Body of pancreas (tissue), 4 donors: Measurements from ENCODE around the gene GNLY.

Source experiments
- POLR2A ChIP-seq, 3 donors: fragments of 450-650 bp; IDR thresholded peaks; one replicate each; pipeline ENCODE4 v1.6.1; 2016; ENCODE audit warnings: antibody characterized with exemption in 3 of 3, mild to moderate bottlenecking in 2 of 3
- TF ChIP-seq, protein P1 (sequence below), 7 experiments: fragments of 450-650 bp in 4 of 7; fragments of 200-600 bp in 3 of 7; sonication (generic) in 3 of 7; IDR thresholded peaks; one replicate each; pipeline ENCODE4 v1.5.1; 2016 to 2019; ENCODE audit warnings: antibody characterized with exemption in 7 of 7

DNA sequence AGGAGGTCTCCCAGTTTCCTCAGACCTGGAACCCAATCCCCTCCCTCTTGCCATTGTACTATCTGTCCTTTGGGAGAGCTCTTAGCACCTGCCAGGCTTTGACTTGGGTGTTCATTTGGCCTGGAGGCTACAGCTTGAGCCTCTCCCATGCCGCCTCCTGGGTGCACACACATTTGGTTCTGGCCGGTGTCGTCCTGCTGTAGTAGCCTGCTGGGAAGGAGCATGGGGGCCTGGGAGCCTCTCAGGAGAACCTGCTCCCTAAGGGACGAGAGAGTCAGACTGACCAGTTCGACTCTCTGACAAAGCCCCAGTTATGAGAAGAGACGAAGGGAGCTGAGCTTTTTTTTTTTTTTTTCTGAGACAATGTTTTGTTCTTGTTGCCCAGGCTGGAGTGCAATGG is 18.7 kb upstream of the GNLY start:
- TF ChIP-seq POLR2A (IDR thresholded peaks at IDR 0.05), result no peak
- TF ChIP-seq, protein P1, sequence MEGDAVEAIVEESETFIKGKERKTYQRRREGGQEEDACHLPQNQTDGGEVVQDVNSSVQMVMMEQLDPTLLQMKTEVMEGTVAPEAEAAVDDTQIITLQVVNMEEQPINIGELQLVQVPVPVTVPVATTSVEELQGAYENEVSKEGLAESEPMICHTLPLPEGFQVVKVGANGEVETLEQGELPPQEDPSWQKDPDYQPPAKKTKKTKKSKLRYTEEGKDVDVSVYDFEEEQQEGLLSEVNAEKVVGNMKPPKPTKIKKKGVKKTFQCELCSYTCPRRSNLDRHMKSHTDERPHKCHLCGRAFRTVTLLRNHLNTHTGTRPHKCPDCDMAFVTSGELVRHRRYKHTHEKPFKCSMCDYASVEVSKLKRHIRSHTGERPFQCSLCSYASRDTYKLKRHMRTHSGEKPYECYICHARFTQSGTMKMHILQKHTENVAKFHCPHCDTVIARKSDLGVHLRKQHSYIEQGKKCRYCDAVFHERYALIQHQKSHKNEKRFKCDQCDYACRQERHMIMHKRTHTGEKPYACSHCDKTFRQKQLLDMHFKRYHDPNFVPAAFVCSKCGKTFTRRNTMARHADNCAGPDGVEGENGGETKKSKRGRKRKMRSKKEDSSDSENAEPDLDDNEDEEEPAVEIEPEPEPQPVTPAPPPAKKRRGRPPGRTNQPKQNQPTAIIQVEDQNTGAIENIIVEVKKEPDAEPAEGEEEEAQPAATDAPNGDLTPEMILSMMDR (IDR thresholded peaks at IDR 0.05), result no peak
